H9 (cell line): ENCODE results near the gene HMCES. TPM values are rescaled to one million over a fixed set of nuclear protein-coding genes. Genes with fewer than 3 reads are reported as not detected.

Experiments
- DNase-seq: peaks from one replicate; pipeline ENCODE4 v3.0.0-alpha.2; 2017
- H2AFZ ChIP-seq: one replicate; pipeline ENCODE4 v1.6.1; 2013; ENCODE audit warnings: mild to moderate bottlenecking, low read length, control low read depth, moderate library complexity
- H2AK5ac ChIP-seq: 2 replicates; pipeline ENCODE4 v1.6.1; 2013; ENCODE audit warnings: low read length, control low read depth, mixed read lengths; ENCODE audit not compliant: insufficient read length
- H2BK120ac ChIP-seq: one replicate; pipeline ENCODE4 v1.6.1; 2013; ENCODE audit warnings: low read depth, mild to moderate bottlenecking, low read length, control low read depth, inconsistent platforms; ENCODE audit not compliant: poor library complexity, severe bottlenecking
- H2BK12ac ChIP-seq: 2 replicates; pipeline ENCODE4 v1.6.1; 2013; ENCODE audit warnings: low read length, control low read depth, mixed read lengths, low read depth; ENCODE audit not compliant: insufficient read length
- H2BK15ac ChIP-seq: 2 replicates; pipeline ENCODE4 v1.6.1; 2013; ENCODE audit warnings: low read depth, low read length, control low read depth
- H2BK20ac ChIP-seq: one replicate; pipeline ENCODE4 v1.6.1; 2013; ENCODE audit warnings: low read depth, mild to moderate bottlenecking, low read length, control low read depth, inconsistent platforms; ENCODE audit not compliant: poor library complexity, severe bottlenecking
- H2BK5ac ChIP-seq: 2 replicates; pipeline ENCODE4 v1.6.1; 2013; ENCODE audit warnings: low read length, control low read depth, mixed read lengths; ENCODE audit not compliant: insufficient read length
- H3K14ac ChIP-seq: 2 replicates; pipeline ENCODE4 v1.6.1; 2013; ENCODE audit warnings: low read length, control low read depth; ENCODE audit not compliant: insufficient read depth
- H3K18ac ChIP-seq: 2 replicates; pipeline ENCODE4 v1.6.1; 2013; ENCODE audit warnings: low read depth, mild to moderate bottlenecking, mixed read lengths, low read length, control low read depth; ENCODE audit not compliant: insufficient read length
- H3K23ac ChIP-seq: 2 replicates; pipeline ENCODE4 v1.6.1; 2013; ENCODE audit warnings: low read length, control low read depth, mixed read lengths, low read depth; ENCODE audit not compliant: insufficient read length
- H3K23me2 ChIP-seq: 2 replicates; pipeline ENCODE4 v1.6.1; 2013; ENCODE audit warnings: low read depth, mild to moderate bottlenecking, mixed read lengths, low read length, control low read depth; ENCODE audit not compliant: insufficient read length, poor library complexity, severe bottlenecking
- H3K27ac ChIP-seq: 2 replicates; pipeline ENCODE4 v1.5.1; 2013; ENCODE audit warnings: low read length, control low read depth, mixed read lengths, low read depth; ENCODE audit not compliant: insufficient read length
- H3K27me3 ChIP-seq: 2 replicates; pipeline ENCODE4 v1.6.1; 2013; ENCODE audit warnings: low read length, control low read depth, inconsistent platforms; ENCODE audit not compliant: insufficient read depth
- H3K4ac ChIP-seq: 2 replicates; pipeline ENCODE4 v1.6.1; 2013; ENCODE audit warnings: low read depth, mild to moderate bottlenecking, control low read depth, inconsistent platforms, low read length, moderate library complexity
- H3K4me1 ChIP-seq: 2 replicates; pipeline ENCODE4 v1.6.1; 2013; ENCODE audit warnings: low read length, control low read depth, inconsistent platforms; ENCODE audit not compliant: insufficient read depth
- H3K4me2 ChIP-seq: 2 replicates; pipeline ENCODE4 v1.6.1; 2013; ENCODE audit warnings: low read length, control low read depth, mixed read lengths; ENCODE audit not compliant: insufficient read length, insufficient read depth
- H3K56ac ChIP-seq: 2 replicates; pipeline ENCODE4 v1.6.1; 2013; ENCODE audit warnings: low read depth, mild to moderate bottlenecking, mixed read lengths, low read length, control low read depth; ENCODE audit not compliant: insufficient read length
- H3K79me1 ChIP-seq: 2 replicates; pipeline ENCODE4 v1.6.1; 2013; ENCODE audit warnings: low read depth, mild to moderate bottlenecking, moderate library complexity, low read length, control low read depth, inconsistent platforms; ENCODE audit not compliant: insufficient read depth, poor library complexity, severe bottlenecking
- H3K79me2 ChIP-seq: 2 replicates; pipeline ENCODE4 v1.6.1; 2013; ENCODE audit warnings: low read length, control low read depth, inconsistent platforms; ENCODE audit not compliant: insufficient read depth
- H3K9ac ChIP-seq: 2 replicates; pipeline ENCODE4 v1.6.1; 2013; ENCODE audit warnings: low read length, control low read depth, mixed read lengths; ENCODE audit not compliant: insufficient read length; ENCODE audit errors: extremely low read depth
- H3K9me3 ChIP-seq: one replicate; pipeline ENCODE4 v1.6.1; 2013; ENCODE audit warnings: low read depth, low read length, inconsistent platforms; ENCODE audit not compliant: control insufficient read depth
- H3T11ph ChIP-seq: one replicate; pipeline ENCODE4 v1.6.1; 2013; ENCODE audit warnings: mild to moderate bottlenecking, low read length, control low read depth, inconsistent platforms
- H4K20me1 ChIP-seq: one replicate; pipeline ENCODE4 v1.6.1; 2013; ENCODE audit not compliant: control insufficient read depth, insufficient read length, insufficient read depth
- H4K5ac ChIP-seq: 2 replicates; pipeline ENCODE4 v1.6.1; 2013; ENCODE audit warnings: low read depth, mild to moderate bottlenecking, mixed read lengths, low read length, control low read depth; ENCODE audit not compliant: insufficient read length
- H4K8ac ChIP-seq: replicated peaks from 2 replicates; pipeline ENCODE4 v1.6.1; 2013; ENCODE audit warnings: low read length, control low read depth, mixed read lengths, low read depth; ENCODE audit not compliant: insufficient read length
- H4K91ac ChIP-seq: 2 replicates; pipeline ENCODE4 v1.6.1; 2013; ENCODE audit warnings: low read depth, mild to moderate bottlenecking, moderate library complexity, mixed read lengths, low read length, control low read depth; ENCODE audit not compliant: insufficient read length
- H3K27ac Mint-ChIP-seq, 3 experiments: 2 replicates in 2 of 3; 3 replicates in 1 of 3; pipeline ENCODE4 v1.8.0; 2020 to 2021; ENCODE audit warnings: mixed read lengths in 3 of 3, mild to moderate bottlenecking in 1 of 3, moderate library complexity in 1 of 3
- H3K27me3 Mint-ChIP-seq: 2 replicates; pipeline ENCODE4 v1.8.0; 2021; ENCODE audit warnings: low read depth, mild to moderate bottlenecking, moderate library complexity, mixed read lengths
- H3K36me3 Mint-ChIP-seq, 3 experiments: 2 replicates in 2 of 3; 3 replicates in 1 of 3; pipeline ENCODE4 v1.8.0; 2020 to 2021; ENCODE audit warnings: low read depth in 3 of 3, mixed read lengths in 3 of 3; ENCODE audit not compliant: insufficient read depth in 1 of 3
- H3K4me1 Mint-ChIP-seq, 2 experiments: 2 replicates each; pipeline ENCODE4 v1.8.0; 2020; ENCODE audit warnings: mixed read lengths in 2 of 2
- H3K4me3 Mint-ChIP-seq, 2 experiments: 2 replicates in 1 of 2; 3 replicates in 1 of 2; pipeline ENCODE4 v1.8.0; 2020 to 2021; ENCODE audit warnings: mild to moderate bottlenecking in 2 of 2, mixed read lengths in 2 of 2, moderate library complexity in 1 of 2
- H3K9me3 Mint-ChIP-seq, 2 experiments: 2 replicates in 1 of 2; 3 replicates in 1 of 2; pipeline ENCODE4 v1.8.0; 2020; ENCODE audit warnings: mild to moderate bottlenecking in 2 of 2, mixed read lengths in 2 of 2, moderate library complexity in 1 of 2
- CTCF ChIP-seq: fragments of 200-600 bp; sonication (generic); conservative IDR thresholded peaks from 3 replicates; pipeline ENCODE4 v1.8.0; 2021; ENCODE audit warnings: antibody characterized with exemption, mild to moderate bottlenecking
- WGBS: extraction: QIAGEN DNeasy Blood & Tissue Kit; methylation state at CpG from one replicate; pipeline ENCODE4 v1.1.7; 2013; ENCODE audit warnings: missing lambda C conversion rate, low lambda C conversion rate, mixed read lengths; ENCODE audit not compliant: insufficient read length; ENCODE audit errors: extremely low coverage; 5-methylcytosine and 5-hydroxymethylcytosine counted together
- total RNA-seq: library from RNA; stranded (reverse); gene quantifications from 2 replicates; pipeline ENCODE4 v1.2.1, GENCODE V29; 2021

Gene HMCES
- total RNA-seq, 1 experiment from 2014 or later: 52.4 TPM

DNA sequence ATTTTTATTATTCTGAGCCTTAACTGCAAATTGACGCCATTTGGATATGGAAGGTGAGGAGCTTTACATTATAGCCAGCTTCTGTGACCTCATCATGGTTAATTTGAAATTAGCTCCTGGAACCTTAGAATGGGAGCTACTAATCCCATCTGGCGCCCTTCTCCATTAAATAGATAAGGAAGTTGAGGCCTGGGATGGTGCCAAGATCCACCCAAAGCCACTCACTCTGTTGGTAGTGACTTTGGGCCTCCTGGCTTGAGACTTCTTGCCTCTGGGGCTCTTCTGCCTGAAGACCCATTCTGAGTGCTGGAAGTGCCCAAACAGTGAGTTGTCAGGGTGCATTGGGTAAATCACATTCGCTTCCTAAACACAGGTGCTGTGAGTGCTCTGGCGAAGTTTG, 12.0 kb upstream of the HMCES start:
- Histone ChIP-seq H4K5ac (no peak overlapping the region), H4K20me1 (no peaks in the 10 kb centered on the region), H2AFZ (no peak overlapping the region), H4K91ac (no peak overlapping the region), H3K79me2 (no peaks in the 10 kb centered on the region), H3K27me3 (no peaks in the 10 kb centered on the region), H3K4me1 (no peaks in the 10 kb centered on the region), H3K4ac (no peak overlapping the region), H3K18ac (no peak overlapping the region), H2AK5ac (no peak overlapping the region), H2BK20ac (no peak overlapping the region), H2BK5ac (no peak overlapping the region), H3K27ac (no peak overlapping the region), H2BK12ac (no peak overlapping the region), H3K9ac (no peak overlapping the region), H2BK15ac (no peak overlapping the region), H3K9me3 (no peaks in the 10 kb centered on the region), H3K14ac (no peak overlapping the region), H3K4me2 (no peak overlapping the region), H3K79me1 (no peaks in the 10 kb centered on the region), H4K8ac (no peak overlapping the region), H3K56ac (no peak overlapping the region), H3K23ac (no peak overlapping the region), H2BK120ac (no peak overlapping the region), H3K23me2 (no peaks in the 10 kb centered on the region), H3T11ph (no peak overlapping the region)
- H3K4me1 Mint-ChIP-seq: no peaks in the 10 kb centered on the region
- WGBS: no CpG with 5 or more reads among the region's 4 CpGs
- H3K27ac Mint-ChIP-seq: no peak overlapping the region
- DNase-seq: no peak
- H3K4me3 Mint-ChIP-seq: no peak overlapping the region
- no peaks in the 10 kb centered on the region for H3K9me3 Mint-ChIP-seq
- no peak for TF ChIP-seq CTCF
- no peaks in the 10 kb centered on the region for H3K27me3 Mint-ChIP-seq
- peaks cover 56 to 95% (median 84%) of the 10 kb centered on the region in 3 experiments for H3K36me3 Mint-ChIP-seq
